NCI-H524 treated with DMSO at 0.1 percent for 48 hours (cell line): ENCODE measurements around the gene WHAMM.
"Not testable (repeated sequence)": the region's sequence is repeated elsewhere in the genome, so short reads cannot be mapped to it uniquely, and the experiment has no call there.

Experiments used
- DNase-seq: peaks from one replicate; lab custom pipeline; 2025; lab: John Stamatoyannopoulos, UW

Gene WHAMM, protein sequence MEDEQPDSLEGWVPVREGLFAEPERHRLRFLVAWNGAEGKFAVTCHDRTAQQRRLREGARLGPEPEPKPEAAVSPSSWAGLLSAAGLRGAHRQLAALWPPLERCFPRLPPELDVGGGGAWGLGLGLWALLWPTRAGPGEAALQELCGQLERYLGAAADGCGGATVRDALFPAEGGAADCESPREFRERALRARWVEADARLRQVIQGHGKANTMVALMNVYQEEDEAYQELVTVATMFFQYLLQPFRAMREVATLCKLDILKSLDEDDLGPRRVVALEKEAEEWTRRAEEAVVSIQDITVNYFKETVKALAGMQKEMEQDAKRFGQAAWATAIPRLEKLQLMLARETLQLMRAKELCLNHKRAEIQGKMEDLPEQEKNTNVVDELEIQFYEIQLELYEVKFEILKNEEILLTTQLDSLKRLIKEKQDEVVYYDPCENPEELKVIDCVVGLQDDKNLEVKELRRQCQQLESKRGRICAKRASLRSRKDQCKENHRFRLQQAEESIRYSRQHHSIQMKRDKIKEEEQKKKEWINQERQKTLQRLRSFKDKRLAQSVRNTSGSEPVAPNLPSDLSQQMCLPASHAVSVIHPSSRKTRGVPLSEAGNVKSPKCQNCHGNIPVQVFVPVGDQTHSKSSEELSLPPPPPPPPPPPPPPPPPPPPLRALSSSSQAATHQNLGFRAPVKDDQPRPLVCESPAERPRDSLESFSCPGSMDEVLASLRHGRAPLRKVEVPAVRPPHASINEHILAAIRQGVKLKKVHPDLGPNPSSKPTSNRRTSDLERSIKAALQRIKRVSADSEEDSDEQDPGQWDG

GRCh38 chr15:82809308-82810060 is at the start of gene WHAMM:
Gene WHAMM, plus strand, starts transcription at chr15:82809628. Its CDS starts 99 bp downstream, at chr15:82809727.
- peak; percentile 82 for DNase-seq

DNA sequence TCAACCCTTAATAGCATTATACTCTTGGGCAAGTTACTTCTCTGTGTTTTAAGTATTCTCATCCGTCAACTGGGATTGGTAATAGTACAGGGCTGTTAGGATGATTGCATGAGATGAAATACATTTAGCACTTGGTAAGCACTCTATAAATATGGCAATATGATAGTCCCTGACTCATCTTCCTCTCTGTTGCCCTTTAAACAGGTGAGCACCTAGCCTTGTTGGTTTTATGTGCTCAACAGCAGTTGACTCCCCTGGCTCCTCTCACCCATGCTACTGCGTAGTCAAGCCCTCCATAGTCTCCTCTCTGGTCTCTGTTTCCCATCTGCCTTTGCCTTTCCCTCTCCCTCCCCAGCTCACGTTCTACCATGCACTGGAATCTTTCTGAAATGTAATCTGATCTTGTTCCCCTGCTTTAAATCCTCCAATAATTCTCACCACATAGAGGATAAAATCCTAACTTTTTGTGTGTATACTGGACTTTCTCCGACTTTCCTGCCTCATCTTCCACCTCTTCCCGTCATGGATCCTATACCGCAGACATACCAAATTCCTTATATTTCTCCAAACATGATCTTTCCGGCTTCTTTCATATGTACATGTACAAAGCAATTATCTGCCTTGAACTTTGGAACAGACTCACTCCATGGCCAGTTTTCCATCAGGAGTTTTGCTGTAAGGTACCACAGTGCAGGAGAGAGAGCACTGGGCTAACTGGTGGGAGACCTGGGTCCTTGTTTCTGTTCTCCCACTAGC is 45.9 kb upstream of the WHAMM start:
- DNase-seq: no peak

DNA sequence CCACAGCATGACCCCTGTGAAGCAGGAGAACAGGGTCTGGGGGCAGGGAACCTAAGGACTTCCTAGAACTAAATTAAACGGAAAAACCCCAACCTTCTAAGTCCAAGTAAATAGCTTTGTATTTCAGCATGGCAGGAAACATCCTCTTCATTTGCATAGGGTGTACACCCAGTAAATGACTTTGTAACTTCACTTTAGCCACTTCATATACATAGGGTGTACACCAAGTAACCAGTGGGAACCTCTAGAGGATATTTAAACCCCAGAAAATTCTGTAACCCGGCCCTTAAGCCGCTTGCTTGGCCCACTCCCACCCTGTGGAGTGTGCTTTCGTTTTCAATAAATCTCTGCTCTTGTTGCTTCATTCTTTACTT is 45.3 kb upstream of the WHAMM start:
- no peak for DNase-seq

GRCh38 chr15:82764740-82765139 is 44.7 kb upstream of the WHAMM start:
- no peak for DNase-seq

- not testable (repeated sequence) for DNase-seq
Measured at GRCh38 chr15:82766201-82766600, 43.2 kb upstream of the WHAMM start.

DNA sequence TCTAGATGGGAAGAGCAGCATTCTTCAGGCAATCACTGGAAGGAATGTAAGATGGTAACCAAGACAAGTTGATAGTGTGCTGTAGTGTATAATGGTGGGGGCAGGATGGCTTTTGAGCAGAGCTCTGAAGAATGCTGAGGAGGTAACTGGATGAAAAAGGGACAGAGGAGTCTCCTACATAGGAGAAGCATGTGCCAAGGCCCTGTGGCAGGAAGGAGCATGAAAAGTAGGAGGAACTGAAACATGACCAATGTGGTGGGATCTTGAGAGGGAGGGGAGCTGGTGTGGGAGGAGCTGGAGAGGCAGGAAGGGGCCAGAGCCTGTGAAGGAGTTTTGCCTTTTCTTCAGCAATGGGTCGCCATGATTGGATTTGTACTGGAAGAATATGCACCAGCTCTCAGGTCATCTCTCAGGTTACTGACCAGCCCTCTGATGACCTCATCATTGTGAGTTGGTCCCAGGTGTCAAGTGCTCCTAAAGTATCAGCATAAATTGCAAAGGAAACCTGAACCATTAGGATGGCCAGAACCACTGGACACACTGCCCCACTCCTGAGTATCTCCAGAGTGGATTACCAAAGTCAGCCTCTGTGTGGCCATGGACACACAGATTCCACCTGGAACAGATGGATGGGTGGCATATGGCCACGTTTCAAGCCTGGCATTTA is 42.1 kb upstream of the WHAMM start:
- DNase-seq: no peak

- no peak for DNase-seq
Measured at GRCh38 chr15:82768414-82769054, 40.9 kb upstream of the WHAMM start.

- DNase-seq: no peak
Measured at GRCh38 chr15:82771789-82772607, 37.4 kb upstream of the WHAMM start.

DNA sequence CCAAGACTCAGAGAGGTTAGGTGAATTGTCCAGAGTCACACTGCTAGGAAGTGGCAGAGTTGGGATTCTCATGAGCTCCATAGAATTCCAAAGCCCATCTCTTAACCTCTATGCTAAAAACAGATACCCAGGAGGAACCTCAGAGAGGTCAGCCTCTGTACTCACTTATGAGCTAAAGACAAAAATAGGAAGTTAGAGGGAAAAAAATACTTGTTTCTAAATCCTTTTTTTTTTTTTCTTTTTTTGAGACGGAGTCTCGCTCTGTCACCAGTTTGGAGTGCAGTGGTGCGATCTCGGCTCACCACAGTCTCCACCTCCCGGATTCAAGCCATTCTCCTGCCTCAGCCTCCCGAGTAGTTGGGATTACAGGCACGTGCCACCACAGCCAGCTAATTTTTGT is 34.9 kb upstream of the WHAMM start:
- DNase-seq: no peak

DNA sequence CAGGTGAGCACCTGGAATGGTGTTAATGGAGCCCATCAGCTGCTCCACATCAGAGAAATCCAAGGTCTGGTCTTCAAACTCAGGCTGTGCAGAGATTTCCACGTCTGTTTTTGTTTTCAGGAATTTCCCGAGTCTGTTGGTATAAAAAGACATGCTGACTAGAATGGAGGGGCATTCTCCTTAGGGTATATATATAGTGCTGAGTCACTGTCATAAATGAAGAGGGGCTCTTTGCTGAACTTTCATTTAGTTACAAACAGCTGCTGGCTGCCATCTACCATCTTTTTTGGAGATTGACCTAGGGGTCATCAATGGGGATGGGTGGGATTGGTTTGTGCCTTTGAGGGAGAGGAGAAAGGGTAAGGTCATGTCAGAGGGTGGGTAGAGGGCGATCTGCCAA is 30.7 kb upstream of the WHAMM start:
- DNase-seq: no peak

GRCh38 chr15:82781349-82781748 is 28.1 kb upstream of the WHAMM start:
- DNase-seq: no peak

- DNase-seq: no peak
Measured at GRCh38 chr15:82788496-82788895, 20.9 kb upstream of the WHAMM start.

- DNase-seq: no peak
Measured at GRCh38 chr15:82789491-82789890, 19.9 kb upstream of the WHAMM start.

DNA sequence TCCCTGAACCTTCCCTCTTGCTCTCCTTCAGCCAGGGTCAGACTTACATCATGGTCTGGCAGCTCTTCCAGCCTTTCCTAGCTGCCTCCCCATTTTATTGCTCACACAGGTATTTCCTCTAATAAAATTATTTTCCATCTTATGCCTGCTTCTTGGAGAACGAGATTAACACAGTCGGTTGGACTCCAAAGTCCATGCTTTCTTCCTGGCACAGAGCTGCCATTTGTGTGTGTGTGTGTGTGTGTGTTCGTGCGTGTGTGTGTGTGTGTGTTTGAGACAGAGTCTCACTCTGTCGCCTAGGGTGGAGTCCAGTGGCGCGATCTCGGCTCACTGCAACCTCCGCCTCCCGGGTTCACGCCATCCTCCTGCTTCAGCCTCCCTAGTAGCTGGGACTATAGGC is 19.1 kb upstream of the WHAMM start:
- no peak for DNase-seq

DNA sequence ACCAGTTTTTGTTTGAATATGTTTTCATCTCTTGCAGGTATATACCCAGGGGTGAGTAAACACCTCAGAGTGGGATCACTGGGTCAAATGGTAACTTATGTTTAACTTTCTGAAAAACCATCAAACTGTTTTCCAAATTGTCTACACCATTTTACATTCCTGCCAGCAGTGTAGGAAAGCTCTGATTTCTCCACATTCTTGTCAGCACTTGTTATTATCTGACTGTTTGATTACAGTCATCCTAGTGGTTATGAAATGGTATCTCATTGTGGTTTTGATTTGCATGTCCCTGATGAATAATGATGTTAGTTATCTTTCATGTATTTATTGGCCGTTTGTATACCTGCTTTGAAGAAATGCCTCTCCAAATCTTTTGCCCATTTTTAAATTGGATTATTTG is 17.4 kb upstream of the WHAMM start:
- no peak for DNase-seq

GRCh38 chr15:82793737-82794136 is 15.7 kb upstream of the WHAMM start:
- no peak for DNase-seq

- no peak for DNase-seq
Measured at GRCh38 chr15:82798104-82798503, 11.3 kb upstream of the WHAMM start.

- no peak for DNase-seq
Measured at GRCh38 chr15:82798531-82799166, 10.8 kb upstream of the WHAMM start.

DNA sequence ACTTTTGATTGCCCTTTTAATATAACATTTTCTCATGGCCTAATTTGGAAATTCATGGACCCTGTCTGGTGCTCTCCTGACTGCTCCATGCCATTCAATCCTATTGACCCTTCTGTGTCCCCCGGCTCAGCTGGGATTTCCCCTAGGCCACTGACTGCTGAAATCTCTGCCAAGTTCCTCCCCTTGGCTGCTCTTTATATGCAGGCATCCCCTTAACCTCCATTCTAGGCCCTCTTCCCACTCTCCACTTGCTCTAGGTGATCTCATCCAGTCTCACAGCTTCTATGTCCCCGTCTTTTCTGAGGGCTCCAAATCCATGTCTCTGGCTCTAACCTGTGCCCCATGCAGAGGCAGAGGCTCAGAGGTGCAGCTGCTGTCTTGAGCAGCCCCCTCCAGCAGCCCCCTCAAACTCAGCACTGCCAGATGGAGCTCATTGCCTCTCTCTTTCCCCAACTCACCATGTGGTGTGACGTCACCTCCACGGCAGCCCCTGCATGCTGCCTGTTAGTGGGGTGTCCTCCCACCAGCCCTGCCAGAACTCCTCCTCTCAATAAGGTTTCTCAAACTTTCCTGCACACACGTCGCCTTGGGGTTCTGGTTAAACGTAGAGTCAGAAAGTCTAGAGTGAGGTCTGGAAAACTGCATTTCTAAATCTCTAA is 10.1 kb upstream of the WHAMM start:
- no peak for DNase-seq
